CD4-positive, alpha-beta memory T cell (primary cell): ENCODE results near the gene SCAI. TPM values are rescaled to one million over a fixed set of nuclear protein-coding genes. Genes with fewer than 3 reads are reported as not detected.

Source experiments
- CTCF ChIA-PET: fragments of 350-600 bp; sonication (Branson Sonifier 250); formaldehyde crosslinking; loops from one replicate; lab custom pipeline; 2021; ENCODE audit warnings: inconsistent platforms; ENCODE audit not compliant: partially characterized antibody; lab: Charles Lee
- POLR2A ChIA-PET: fragments of 350-600 bp; sonication (Branson Sonifier 250); formaldehyde crosslinking; loops from one replicate; lab custom pipeline; 2021; ENCODE audit not compliant: partially characterized antibody; lab: Charles Lee
- DNase-seq, 5 donors: peaks; one replicate each; pipeline versions ENCODE4 v3.0.0 to v3.0.0-alpha.2; 2020 to 2022; ENCODE audit warnings: mixed read lengths in 1 of 5
- H3K27ac ChIP-seq: one replicate; pipeline ENCODE4 v1.7.0; 2013; ENCODE audit warnings: low read depth, low read length
- H3K27me3 ChIP-seq: 2 replicates; pipeline ENCODE4 v1.7.0; 2013; ENCODE audit warnings: mild to moderate bottlenecking, low read length, moderate library complexity; ENCODE audit not compliant: insufficient read depth
- H3K36me3 ChIP-seq: 2 replicates; pipeline ENCODE4 v1.7.0; 2013; ENCODE audit warnings: mild to moderate bottlenecking, low read length, moderate library complexity; ENCODE audit not compliant: insufficient read depth
- H3K4me1 ChIP-seq: 2 replicates; pipeline ENCODE4 v1.7.0; 2013; ENCODE audit warnings: mild to moderate bottlenecking, low read length, moderate library complexity; ENCODE audit not compliant: insufficient read depth
- H3K4me3 ChIP-seq, 2 donors: one replicate each; pipeline ENCODE4 v1.7.0; 2013; ENCODE audit warnings: low read length in 2 of 2, mild to moderate bottlenecking in 1 of 2
- H3K9me3 ChIP-seq, 2 donors: one replicate each; pipeline ENCODE4 v1.7.0; 2013; ENCODE audit warnings: low read length in 2 of 2, control low read depth in 1 of 2; ENCODE audit not compliant: control insufficient read depth in 1 of 2
- H3K27ac Mint-ChIP-seq, 7 donors: one replicate each; pipeline ENCODE4 v1.8.0; 2020 to 2021; ENCODE audit warnings: mixed read lengths in 7 of 7, mild to moderate bottlenecking in 6 of 7, inconsistent platforms in 3 of 7, moderate library complexity in 3 of 7
- H3K27me3 Mint-ChIP-seq, 2 donors: one replicate each; pipeline ENCODE4 v1.8.0; 2020 to 2021; ENCODE audit warnings: mixed read lengths in 2 of 2
- H3K36me3 Mint-ChIP-seq, 2 donors: one replicate each; pipeline ENCODE4 v1.8.0; 2020 to 2021; ENCODE audit warnings: mixed read lengths in 2 of 2, inconsistent platforms in 1 of 2, mild to moderate bottlenecking in 1 of 2
- H3K4me1 Mint-ChIP-seq, 4 donors: one replicate each; pipeline ENCODE4 v1.8.0; 2020 to 2021; ENCODE audit warnings: mixed read lengths in 4 of 4, mild to moderate bottlenecking in 1 of 4
- H3K4me3 Mint-ChIP-seq, 8 donors: one replicate each; pipeline ENCODE4 v1.8.0; 2020 to 2021; ENCODE audit warnings: mixed read lengths in 8 of 8, mild to moderate bottlenecking in 7 of 8, moderate library complexity in 6 of 8, inconsistent platforms in 3 of 8
- H3K9me3 Mint-ChIP-seq, 8 donors: one replicate each; pipeline ENCODE4 v1.8.0; 2020 to 2021; ENCODE audit warnings: mixed read lengths in 8 of 8, mild to moderate bottlenecking in 5 of 8, inconsistent platforms in 3 of 8, moderate library complexity in 1 of 8
- intact Hi-C: fragments of 100-400 bp; cut with micrococcal nuclease; formaldehyde crosslinking; loops from one replicate; pipeline ENCODE4 v1.15.1; 2023
- polyA plus RNA-seq, 2 donors: library from polyadenylated mRNA; unstranded; fragments of 300-500 nt; fragmentation: Illumina TruSeq; gene quantifications; one replicate each; pipeline ENCODE4 v1.2.3, GENCODE V29; 2021
- total RNA-seq, 2 experiments: library from RNA; stranded (reverse); gene quantifications; one replicate each; pipeline ENCODE4 v1.2.3, GENCODE V29; 2021

The SCAI gene
- total and polyA plus RNA-seq, 4 experiments from 2014 or later, result 0.23 to 15.5 (median 8.5) TPM

DNA sequence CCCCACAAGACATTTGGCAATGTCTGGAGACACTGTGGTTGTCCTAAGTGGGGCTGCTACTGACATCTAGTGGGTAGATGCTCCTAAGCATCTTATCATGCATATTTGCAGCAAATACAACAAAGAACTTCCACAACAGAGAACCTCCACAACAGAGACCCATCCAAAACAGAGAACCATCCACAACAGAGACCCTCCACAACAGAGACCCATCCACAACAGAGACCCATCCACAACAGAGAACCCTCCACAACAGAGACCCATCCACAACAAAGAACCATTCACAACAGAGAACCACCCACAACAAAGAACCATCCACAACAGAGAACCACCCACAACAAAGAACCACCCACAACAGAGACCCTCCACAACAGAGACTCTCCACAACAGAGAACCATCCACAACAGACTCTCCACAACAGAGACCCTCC, 248.6 kb downstream of the SCAI start:
- intact Hi-C loops, result loop anchor here (1.0 to 5.0 kb wide), 3 partner anchors 41 to 478 kb away; partner anchors contain the start of gene WDR38
- peaks cover 7 to 16% (median 13%) of the 10 kb centered on the region in 4 donors for H3K4me1 Mint-ChIP-seq
- peaks cover 60 to 65% of the 10 kb centered on the region in 2 donors for H3K36me3 Mint-ChIP-seq
- Histone ChIP-seq H3K36me3 (peaks cover 35% of the 10 kb centered on the region), H3K4me3 (no peak overlapping the region), H3K9me3 (no peaks in the 10 kb centered on the region), H3K4me1 (no peaks in the 10 kb centered on the region), H3K27ac (no peak overlapping the region), H3K27me3 (no peaks in the 10 kb centered on the region)
- H3K27ac Mint-ChIP-seq, result peak overlapping the region; percentile 40 to 90 (median 72)
- no peaks in the 10 kb centered on the region for H3K27me3 Mint-ChIP-seq
- POLR2A ChIA-PET, result interaction anchor here (1.1 to 2.1 kb wide), 3 partner anchors 25 to 34 kb away, joined by 3 to 8 read pairs (median 4); partner anchors contain the start of genes ARPC5L and RPL35
- peak overlapping the region in 3 of 8 donors; percentile 12 to 69 (median 25) for H3K4me3 Mint-ChIP-seq
- DNase-seq, result peak; percentile 51 to 61 (median 58)
- CTCF ChIA-PET, result interaction anchor here (0.9 to 5.4 kb wide), 3 partner anchors 9 to 41 kb away, joined by 3 to 27 read pairs (median 3); partner anchors contain the start of gene WDR38
- H3K9me3 Mint-ChIP-seq, result peaks cover 0 to 3% (median 0%) of the 10 kb centered on the region in 8 donors

DNA sequence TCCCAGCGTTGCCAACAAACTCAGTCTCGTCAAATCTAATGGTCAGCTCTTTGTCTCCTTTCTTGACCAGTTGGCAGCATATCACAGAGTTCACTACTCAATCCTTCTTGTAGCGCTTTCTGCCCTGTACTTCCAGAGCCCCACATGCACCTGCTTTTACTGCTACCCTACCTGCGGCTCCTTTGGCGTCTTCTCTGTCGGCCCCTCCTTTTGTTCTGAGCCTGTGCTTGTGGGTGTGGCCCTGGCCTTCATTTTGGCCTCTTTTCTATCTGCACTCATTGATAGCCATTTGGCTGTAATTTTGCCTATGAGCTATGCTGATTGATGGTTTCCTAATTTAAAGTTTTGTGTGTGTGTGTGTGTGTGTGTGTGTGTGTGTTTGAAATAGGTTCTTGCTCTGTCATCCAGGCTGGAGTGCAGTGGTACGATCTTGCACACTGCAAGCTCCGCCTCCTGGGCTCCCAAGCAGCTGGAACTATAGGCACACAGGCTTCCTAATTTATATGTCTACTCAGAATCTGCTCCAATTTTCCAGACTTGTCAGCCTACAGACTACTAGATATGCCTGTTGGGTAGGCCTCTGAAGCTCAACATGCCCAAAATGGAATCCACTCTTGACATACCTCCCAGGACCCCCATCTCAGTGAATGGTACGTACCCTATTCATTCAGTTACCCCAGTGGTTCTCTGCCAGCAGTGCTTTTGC, 249.1 kb downstream of the SCAI start:
- peak overlapping the region in 2 of 7 donors; percentile 40 to 89 for H3K27ac Mint-ChIP-seq
- Histone ChIP-seq H3K4me3 (no peak overlapping the region), H3K4me1 (no peaks in the 10 kb centered on the region), H3K27me3 (no peaks in the 10 kb centered on the region), H3K36me3 (peaks cover 40% of the 10 kb centered on the region), H3K9me3 (no peaks in the 10 kb centered on the region), H3K27ac (no peak overlapping the region)
- H3K4me3 Mint-ChIP-seq, result no peak overlapping the region
- no peak for DNase-seq
- H3K9me3 Mint-ChIP-seq, result peaks cover 0 to 3% (median 0%) of the 10 kb centered on the region in 8 donors
- intact Hi-C loops, result loop anchor here (1.0 to 5.0 kb wide), 3 partner anchors 41 to 478 kb away; partner anchors contain the start of gene WDR38
- H3K27me3 Mint-ChIP-seq, result no peaks in the 10 kb centered on the region
- ChIA-PET CTCF (interaction anchor here (0.8 to 5.4 kb wide), 7 partner anchors 9 to 122 kb away, joined by 3 to 27 read pairs (median 4); partner anchors contain the start of gene WDR38), POLR2A (interaction anchor here (1.1 to 2.1 kb wide), 3 partner anchors 24 to 33 kb away, joined by 3 to 8 read pairs (median 4); partner anchors contain the start of genes ARPC5L and RPL35)
- peaks cover 7 to 16% (median 13%) of the 10 kb centered on the region in 4 donors for H3K4me1 Mint-ChIP-seq
- H3K36me3 Mint-ChIP-seq, result peaks cover 60 to 65% of the 10 kb centered on the region in 2 donors

Other genes starting within 250 kb of the SCAI start
- gene GOLGA1, start 202.4 kb downstream of the SCAI start, total RNA-seq, result 10 to 100 TPM; 27.3 to 38.3 TPM
- gene GOLGA1, start 202.4 kb downstream of the SCAI start, polyA plus RNA-seq, result 1 to 10 TPM; 3.1 to 6.0 TPM
- gene PPP6C, start 46.3 kb upstream of the SCAI start, total RNA-seq, result 10 to 100 TPM; 49.2 TPM
- gene PPP6C, start 46.3 kb upstream of the SCAI start, polyA plus RNA-seq, result 10 to 100 TPM; 62.3 to 66.1 TPM
- 10 to 100 TPM; 12.2 to 13.5 TPM for gene RABEPK, start 57.0 kb upstream of the SCAI start, total RNA-seq
- 10 to 100 TPM; 35.9 to 43.3 TPM for gene RABEPK, start 57.0 kb upstream of the SCAI start, polyA plus RNA-seq
- gene HSPA5, start 97.8 kb upstream of the SCAI start, total RNA-seq, result 100 to 1,000 TPM; 147 to 154 TPM
- gene HSPA5, start 97.8 kb upstream of the SCAI start, polyA plus RNA-seq, result 100 to 1,000 TPM; 194 to 253 TPM
- 10 to 100 TPM; 67.8 to 76.4 TPM for gene GAPVD1, start 118.3 kb upstream of the SCAI start, total RNA-seq
- gene GAPVD1, start 118.3 kb upstream of the SCAI start, polyA plus RNA-seq, result 10 to 100 TPM; 45.6 to 59.2 TPM